GM21390 (cell line): ENCODE measurements around the gene TBXAS1.

ENCODE experiments used
- ATAC-seq: cut with Tn5 transposase; IDR thresholded peaks from one replicate; pipeline ENCODE4 v1.9.1; 2021; ENCODE audit not compliant: unreplicated experiment

The TBXAS1 gene

GRCh38 chr7:140039896-140040295 is 210.8 kb downstream of the TBXAS1 start:
- no peak for ATAC-seq

- no peak for ATAC-seq
These were observed 212.8 kb downstream of the TBXAS1 start for GRCh38 chr7:140041659-140042385.

- no peak for ATAC-seq
These were observed 213.3 kb downstream of the TBXAS1 start for GRCh38 chr7:140042386-140042670.

GRCh38 chr7:140044251-140044650 is 215.2 kb downstream of the TBXAS1 start:
- no peak for ATAC-seq

- no peak for ATAC-seq
These were observed 216.6 kb downstream of the TBXAS1 start for GRCh38 chr7:140045697-140046096.

GRCh38 chr7:140047197-140047596 is 218.1 kb downstream of the TBXAS1 start:
- no peak for ATAC-seq

- no peak for ATAC-seq
These were observed 219.1 kb downstream of the TBXAS1 start for GRCh38 chr7:140048138-140048537.

GRCh38 chr7:140048989-140049338 is 219.9 kb downstream of the TBXAS1 start:
- ATAC-seq: no peak

- no peak for ATAC-seq
These were observed 220.4 kb downstream of the TBXAS1 start for GRCh38 chr7:140049339-140050024.

GRCh38 chr7:140050100-140050499 is 221.0 kb downstream of the TBXAS1 start:
- no peak for ATAC-seq

GRCh38 chr7:140051820-140052219 is 222.8 kb downstream of the TBXAS1 start:
- ATAC-seq: no peak

GRCh38 chr7:140053812-140054539 is 224.9 kb downstream of the TBXAS1 start:
- ATAC-seq: peak; percentile 92

- no peak for ATAC-seq
These were observed 225.7 kb downstream of the TBXAS1 start for GRCh38 chr7:140054751-140055150.

- no peak for ATAC-seq
These were observed 226.8 kb downstream of the TBXAS1 start for GRCh38 chr7:140055833-140056232.

- ATAC-seq: no peak
These were observed 227.5 kb downstream of the TBXAS1 start for GRCh38 chr7:140056431-140057142.

- no peak for ATAC-seq
These were observed 228.1 kb downstream of the TBXAS1 start for GRCh38 chr7:140057143-140057535.

- no peak for ATAC-seq
These were observed 229.5 kb downstream of the TBXAS1 start for GRCh38 chr7:140058517-140058916.

- ATAC-seq: no peak
These were observed 230.5 kb downstream of the TBXAS1 start for GRCh38 chr7:140059273-140060242.

- ATAC-seq: no peak
These were observed 231.2 kb downstream of the TBXAS1 start for GRCh38 chr7:140060243-140060630.

- ATAC-seq: no peak
These were observed 231.9 kb downstream of the TBXAS1 start for GRCh38 chr7:140060788-140061606.
